Right ventricle myocardium inferior (tissue), 1 donor: ENCODE data around the gene CENPV. TPM values are rescaled to one million over a fixed set of nuclear protein-coding genes. Genes with fewer than 3 reads are reported as not detected.
"Not testable (repeated sequence)": the region's sequence is repeated elsewhere in the genome, so short reads cannot be mapped to it uniquely, and the experiment has no call there.

Source experiments
- ATAC-seq: fragments of 200-7000 bp; cut with Tn5 transposase; one replicate; pipeline ENCODE4 v1.9.1; 2020; ENCODE audit warnings: mild to moderate bottlenecking, moderate library complexity
- DNase-seq: peaks from one replicate; pipeline ENCODE4 v3.0.0; 2021; ENCODE audit errors: missing footprints
- intact Hi-C: fragments of 100-400 bp; cut with DNase I; formaldehyde crosslinking; loops from one replicate; pipeline ENCODE4 v1.11.0; 2022
- total RNA-seq: library from RNA; stranded (reverse); fragmentation: NEBNext Ultra II Directional; extraction: Animal tissue kit (Norgen Biotek cat#: 25700); gene quantifications from one replicate; pipeline ENCODE4 v1.2.1, GENCODE V29; 2021
- donor health status: DM: no; HTN: yes; CAD: no; lungs with severe emphysema.

CENPV gene
- total RNA-seq, 1 donor from 2014 or later = 12.8 TPM

DNA sequence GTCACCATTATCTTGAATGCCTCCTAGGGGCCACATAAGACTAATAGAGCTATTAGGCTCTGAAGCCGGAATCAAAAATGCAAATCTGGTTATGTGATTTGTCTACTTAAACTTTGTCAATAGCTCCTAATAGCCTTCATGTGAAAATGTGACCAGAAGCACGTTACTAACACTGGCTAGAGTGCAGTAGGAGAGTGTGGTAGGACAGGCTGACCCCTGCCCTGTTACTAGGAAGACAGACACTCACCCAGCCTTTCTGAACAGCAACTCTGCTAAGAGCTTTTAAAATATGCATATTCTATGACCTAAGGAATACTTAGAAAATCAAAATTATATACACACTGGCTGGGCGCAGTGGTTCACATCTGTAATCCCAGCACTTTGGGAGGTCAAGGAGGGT lies 26.3 kb downstream of the CENPV start:
- intact Hi-C loops = no loop called here
- DNase-seq (no peak), ATAC-seq (no peak)

DNA sequence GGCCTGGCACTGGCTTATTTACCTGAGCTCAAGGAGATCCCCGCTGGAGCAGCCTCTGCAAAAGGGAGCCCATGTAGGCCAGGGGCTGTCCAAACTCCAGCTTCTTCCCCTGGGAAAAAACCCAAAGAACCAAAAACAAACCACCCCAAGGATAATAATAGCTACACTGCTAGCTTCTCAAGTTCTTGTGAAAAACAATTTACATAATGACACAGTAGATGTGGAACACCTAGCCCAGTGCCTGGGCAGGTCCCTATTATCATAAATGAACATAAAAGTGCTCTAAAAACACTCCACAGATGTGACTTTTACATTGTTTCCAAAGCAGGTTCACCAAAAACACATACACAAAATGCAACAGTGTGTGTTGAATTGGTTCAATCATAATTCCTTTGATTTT lies 27.3 kb downstream of the CENPV start:
- no peak for ATAC-seq
- no peak for DNase-seq
- intact Hi-C loops = no loop called here

DNA sequence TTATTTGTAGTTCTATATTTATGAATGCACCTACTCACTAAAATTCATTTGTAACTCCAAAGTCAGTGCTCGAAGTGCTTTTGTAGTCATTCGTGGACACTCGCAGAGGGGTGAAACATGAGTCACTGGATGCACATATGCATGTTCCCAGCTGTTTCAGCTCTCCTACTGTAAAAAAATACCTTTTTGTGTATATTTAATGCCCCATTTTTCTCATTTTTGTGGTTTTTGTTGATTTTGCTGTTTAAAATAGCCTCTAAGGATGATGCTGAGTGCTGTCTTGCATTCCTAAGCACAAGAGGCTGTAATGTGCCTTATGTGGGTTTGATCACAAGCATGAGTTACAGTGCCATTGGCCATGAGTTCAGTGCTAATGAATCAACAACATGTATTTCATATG lies 30.6 kb downstream of the CENPV start:
- intact Hi-C loops = no loop called here
- ATAC-seq = no peak

DNA sequence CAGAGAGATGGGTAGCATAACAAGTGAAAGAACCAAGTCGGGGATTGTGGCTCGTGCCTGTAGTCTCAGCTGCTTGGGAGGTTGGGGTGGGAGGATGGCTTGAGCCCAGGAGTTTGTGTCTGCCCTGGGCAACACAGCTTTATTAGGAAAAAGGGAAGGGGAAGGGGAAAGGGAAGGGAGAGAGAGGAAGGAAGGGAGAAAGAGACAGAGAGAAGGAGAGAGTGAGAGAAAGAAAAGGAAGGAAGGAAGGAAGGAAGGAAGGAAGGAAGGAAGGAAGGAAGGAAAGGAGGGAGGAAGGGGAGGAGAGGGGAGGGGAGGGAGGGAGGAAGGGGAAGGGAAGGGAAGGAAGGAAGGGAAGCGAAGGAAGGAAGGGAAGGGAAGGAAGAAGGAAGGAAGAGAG lies 33.3 kb downstream of the CENPV start:
- DNase-seq = no peak
- intact Hi-C loops = no loop called here
- no peak for ATAC-seq

More for the DNA sequence above, 30.6 kb downstream of the CENPV start:
- no peak for DNase-seq

DNA sequence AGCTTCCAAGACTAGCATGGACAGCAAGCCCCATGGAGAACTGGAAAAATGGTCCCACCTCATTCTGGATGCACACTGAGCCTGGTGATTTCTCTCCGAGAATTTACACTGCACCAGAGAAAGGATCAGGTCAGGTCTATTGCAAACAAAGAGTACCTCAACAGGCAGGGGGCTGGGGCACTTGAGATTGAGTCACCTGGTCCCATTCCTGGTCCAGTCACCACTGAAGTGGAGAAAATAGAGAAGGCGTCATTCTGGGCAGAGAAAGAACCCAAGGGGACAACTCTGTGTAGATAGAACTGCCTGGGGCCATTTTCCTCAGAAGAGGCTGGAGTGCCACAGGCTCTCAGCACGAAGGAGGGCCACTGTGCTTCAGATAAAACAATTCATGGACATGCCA lies 38.4 kb downstream of the CENPV start:
- DNase-seq (no peak), ATAC-seq (no peak)
- intact Hi-C loops = no loop called here

DNA sequence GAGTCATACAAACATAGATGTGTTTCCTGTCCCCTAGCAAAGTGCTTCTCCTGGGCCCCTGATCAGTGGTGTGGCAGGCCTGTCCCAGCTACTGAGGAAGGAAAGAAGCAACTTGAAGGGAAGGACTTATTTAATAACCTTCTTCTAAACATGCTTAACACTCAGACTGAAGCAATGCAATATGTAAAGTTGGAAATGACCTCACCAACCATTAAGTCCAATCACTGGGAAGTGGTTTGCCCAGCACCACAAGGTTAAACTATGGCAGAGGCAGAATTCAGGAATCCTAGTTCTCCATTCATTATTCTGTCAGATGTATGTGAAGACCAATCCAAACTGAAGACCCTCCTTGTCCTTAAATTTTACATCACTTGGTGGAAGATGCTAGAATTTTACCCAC lies 39.1 kb downstream of the CENPV start:
- no peak for DNase-seq
- ATAC-seq = no peak
- intact Hi-C loops = no loop called here

DNA sequence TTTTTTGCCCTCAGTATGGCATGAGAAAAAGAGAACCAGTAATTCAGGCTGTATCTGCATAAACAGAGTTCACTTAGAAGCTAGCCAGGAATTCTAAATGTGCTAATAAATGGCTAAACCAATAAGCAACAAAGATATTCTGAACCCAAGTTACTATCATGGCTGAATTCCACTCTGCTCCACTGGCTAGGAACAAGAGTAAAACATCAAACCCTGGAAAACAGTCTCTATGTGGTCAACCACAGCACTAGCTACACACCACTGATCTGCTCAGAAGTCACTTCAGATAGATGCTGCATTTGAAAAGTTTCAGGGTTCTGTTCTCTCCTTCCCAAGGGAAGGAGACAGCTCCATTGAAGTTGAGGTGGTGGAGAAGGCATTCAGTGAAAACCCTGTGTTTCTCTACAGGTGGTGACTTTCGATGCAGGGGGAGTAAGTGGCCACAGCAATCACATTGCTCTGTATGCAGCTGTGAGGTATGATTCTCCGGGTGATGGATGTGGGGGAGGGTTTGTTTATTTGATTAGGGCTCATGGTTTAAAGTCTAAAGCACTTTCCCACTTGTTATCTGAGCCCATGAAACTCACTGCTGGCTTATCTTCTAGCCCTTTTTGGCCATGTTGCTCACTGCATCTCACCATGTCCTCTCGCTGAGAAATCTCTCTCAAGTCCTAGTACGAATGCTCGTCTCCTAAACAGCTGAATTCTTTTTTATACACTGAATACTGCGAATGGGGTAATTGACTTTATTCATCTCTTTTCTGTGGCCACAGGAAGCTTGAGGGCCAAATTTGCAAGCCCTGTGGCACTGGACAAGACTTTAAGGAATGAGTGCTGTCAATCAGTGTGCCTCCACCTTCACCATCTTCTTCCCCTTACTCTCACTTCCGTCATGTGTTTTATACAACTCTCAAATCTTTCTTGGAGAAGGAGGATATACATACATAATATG lies 39.9 kb downstream of the CENPV start:
- ATAC-seq = no peak
- no peak for DNase-seq
- intact Hi-C loops = no loop called here

DNA sequence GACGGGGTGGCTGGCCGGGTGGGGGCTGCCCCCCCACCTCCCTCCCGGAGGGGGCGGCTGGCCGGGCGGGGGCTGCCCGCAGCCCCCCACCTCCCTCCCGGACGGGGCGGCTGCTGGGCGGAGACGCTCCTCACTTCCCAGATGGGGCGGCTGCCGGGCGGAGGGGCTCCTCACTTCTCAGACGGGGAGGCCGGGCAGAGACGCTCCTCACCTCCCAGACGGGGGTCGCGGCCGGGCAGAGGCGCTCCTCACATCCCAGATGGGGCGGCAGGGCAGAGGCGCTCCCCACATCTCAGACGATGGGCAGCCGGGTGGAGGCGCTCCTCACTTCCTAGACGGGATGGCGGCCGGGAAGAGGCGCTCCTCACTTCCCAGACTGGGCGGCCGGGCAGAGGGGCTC lies 41.2 kb downstream of the CENPV start:
- intact Hi-C loops, DNase-seq, ATAC-seq: not testable (repeated sequence)

DNA sequence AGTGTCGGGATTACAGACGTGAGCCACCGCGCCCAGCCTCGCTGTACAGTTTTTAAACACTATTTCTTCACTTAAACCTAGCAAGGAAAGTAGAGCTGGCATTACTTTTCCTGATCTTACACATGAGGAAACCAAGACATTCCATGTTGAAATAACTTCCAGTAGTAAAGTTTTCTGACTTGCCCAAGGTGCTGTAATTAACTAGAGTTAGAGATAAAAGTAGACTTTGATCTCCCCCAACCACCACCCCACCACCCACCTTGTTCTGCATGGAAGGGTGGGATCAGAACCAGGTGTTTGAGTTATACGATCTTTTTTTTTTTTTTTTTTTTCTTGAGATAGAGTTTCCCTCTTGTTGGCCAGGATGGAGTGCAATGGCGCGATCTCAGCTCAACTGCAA lies 47.1 kb downstream of the CENPV start:
- no peak for DNase-seq
- intact Hi-C loops = no loop called here
- no peak for ATAC-seq

DNA sequence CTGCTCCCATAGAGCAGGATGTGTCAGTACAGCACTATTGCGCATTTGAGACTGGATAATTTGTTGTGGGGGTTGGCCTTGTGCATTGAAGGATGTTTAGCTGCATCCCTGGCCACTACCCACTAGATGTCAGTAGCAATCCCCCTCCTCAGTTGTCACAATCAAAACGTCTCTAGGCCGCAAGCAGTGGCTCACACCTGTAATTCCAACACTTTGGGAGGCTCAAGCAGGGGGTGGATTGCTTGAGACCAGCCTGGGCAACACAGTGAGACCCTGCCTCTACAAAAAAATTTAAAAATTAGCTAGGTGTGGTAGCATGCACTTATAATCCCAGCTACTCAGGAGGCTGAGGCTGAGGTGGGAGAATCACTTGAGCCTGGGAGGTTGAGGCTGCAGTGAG lies 48.4 kb downstream of the CENPV start:
- intact Hi-C loops = no loop called here
- ATAC-seq = no peak
- no peak for DNase-seq

DNA sequence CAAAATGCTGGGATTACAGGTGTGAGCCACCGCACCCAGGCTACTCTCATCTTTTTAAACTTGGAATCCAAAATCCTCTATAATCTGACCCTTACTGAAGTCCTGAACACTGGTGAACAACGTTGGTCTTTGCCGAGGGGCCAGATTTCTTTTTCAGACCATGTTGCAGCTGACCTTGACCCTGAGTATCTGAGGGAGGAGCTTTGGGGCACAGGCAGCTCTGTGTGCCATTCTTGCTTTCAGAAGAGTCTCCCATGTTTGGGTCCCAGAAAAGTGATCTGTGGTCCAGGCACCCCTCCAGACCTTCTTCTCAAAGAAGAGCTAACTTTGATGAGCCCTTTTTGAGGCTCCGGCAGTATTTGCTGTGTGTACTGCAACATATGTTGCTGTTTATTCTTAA lies 50.4 kb downstream of the CENPV start:
- no peak for DNase-seq
- intact Hi-C loops = no loop called here
- ATAC-seq = no peak

DNA sequence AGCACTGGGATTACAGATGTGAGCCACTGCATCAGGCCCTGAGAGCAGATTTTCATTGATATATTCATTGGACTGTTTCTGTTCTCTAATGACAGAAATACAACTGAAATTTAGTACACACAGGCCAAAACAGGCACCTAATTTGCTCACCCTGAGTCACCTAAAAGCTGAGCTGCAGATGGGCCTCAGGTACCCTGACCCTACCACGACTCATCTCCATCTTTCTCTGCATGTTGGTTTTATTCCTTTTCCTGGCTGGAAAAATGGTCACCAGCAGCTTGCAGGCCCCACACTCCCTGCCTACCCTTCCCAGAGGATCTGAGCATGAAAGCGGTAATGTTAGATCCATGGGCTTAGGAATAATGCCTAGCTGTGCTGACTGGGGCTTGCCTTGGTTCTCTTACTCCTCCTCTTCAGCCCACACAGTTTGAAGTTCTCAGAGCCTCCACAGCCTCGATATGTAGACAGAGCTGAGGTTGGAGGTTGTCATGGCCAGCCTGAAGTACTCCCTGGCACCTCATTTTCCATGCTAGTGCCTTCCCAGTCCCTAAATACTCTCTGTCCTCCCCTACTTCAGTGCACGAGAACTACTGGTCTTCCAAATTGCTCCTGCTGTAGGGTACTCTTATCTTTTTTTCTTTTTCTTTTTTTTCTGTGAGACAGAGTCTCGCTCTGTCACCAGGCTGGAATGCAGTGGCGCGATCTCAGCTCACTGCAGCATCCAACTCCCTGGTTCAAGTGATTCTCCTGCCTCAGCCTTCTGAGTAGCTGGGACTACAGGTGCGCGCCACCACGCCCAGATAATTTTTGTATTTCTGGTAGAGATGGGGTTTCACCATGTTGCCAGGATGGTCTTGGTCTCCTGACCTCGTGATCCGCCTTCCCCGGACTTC lies 51.1 kb downstream of the CENPV start:
- ATAC-seq (no peak), DNase-seq (no peak)
- intact Hi-C loops = no loop called here

DNA sequence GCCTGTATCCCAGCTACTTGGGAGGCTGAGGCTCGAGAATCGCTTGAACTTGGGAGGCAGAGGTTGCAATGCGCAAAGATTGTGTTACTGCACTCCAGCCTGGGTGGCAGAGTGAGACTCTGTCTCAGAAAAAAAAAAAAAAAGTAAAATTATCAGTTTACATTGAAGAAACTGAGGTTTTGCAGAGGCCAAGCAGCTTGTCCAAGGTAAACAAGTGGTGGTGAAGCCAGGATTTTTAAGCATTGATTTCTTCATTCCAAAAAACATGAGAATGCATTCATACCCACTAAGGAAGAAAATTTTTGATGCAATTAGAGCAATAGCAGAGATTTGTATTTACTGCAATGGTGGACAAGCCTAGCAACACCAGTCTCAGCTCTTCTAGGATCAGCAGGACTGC lies 52.7 kb downstream of the CENPV start:
- intact Hi-C loops = no loop called here
- no peak for ATAC-seq
- DNase-seq = no peak

DNA sequence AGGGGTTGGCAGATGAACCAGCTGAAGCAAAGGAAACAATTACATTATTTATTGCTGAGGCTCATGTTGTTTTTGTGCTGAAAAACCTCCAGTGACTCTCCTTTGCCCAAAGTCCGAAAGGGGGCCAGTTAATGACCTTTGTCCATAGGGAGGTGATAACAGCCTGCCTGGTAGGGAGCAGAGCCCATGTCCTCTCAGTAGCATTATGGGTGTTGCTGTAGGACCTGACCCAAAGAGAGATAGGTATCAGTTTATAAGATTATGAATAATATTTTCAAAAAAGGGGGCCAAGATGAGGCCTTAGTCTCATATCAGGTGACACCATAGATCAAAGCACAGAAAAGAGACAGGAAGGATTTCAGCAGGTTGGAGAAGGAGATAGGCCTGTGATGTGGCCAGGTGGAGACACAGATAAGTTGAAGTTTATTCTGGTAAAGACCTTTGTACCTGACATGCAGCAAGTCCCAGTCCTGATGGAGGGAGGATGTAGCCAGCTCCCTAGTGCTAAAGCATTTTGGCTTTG lies 55.1 kb downstream of the CENPV start:
- DNase-seq (no peak), ATAC-seq (no peak)
- intact Hi-C loops = no loop called here

DNA sequence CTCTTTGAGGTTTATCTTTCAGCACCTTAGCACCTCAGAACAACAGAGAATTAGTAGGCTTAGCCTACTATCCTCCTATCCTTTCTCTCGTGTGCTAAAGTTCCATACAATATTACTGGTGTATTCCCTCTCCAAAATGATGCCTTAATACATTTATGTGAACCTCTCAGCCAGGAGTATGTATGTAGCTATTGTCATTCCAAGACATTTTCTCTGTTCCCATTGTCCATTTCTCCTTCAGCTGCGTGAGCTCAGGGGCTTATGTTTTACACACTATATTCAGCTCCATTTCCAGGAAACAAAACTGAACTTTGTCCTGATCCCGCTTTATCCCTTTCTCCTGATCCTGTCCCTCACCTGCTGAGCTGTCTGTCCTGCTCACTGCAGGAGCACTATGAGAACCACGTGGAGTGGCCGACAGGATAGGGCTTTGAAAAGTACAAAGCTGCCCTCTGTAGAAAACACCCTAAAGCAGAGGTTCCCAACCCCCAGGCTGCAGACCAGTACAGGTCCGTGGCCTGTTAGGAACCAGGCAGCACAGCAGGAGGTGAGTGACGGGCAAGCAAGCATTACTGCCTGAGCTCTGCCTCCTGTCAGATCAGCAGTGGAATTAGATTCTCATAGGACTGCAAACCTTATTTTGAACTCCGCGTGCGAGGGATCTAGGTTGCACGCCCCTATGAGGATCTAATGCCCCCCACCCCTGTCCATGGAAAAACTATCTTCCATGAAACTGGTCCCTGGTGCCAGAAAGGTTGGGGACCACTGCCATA lies 55.7 kb downstream of the CENPV start:
- ATAC-seq (no peak), DNase-seq (no peak)
- intact Hi-C loops = no loop called here

DNA sequence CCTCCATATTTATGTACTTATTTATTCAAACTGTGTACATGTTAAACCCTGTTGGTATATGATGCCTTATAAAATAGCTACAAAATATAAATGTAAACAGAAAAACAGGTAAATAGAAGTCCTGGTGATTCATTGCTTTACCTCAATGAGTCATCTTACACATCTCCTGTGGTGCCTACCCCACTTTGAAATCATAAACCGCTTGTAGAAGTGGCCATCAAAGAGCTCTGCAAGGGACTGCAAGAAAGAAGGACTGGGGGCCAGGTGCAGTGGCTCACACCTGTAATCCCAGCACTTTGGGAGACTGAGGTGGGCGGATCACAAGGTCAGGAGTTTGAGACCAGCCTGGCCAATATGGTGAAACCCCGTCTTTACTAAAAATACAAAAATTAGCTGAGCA lies 57.2 kb downstream of the CENPV start:
- intact Hi-C loops, ATAC-seq, DNase-seq: not testable (repeated sequence)

DNA sequence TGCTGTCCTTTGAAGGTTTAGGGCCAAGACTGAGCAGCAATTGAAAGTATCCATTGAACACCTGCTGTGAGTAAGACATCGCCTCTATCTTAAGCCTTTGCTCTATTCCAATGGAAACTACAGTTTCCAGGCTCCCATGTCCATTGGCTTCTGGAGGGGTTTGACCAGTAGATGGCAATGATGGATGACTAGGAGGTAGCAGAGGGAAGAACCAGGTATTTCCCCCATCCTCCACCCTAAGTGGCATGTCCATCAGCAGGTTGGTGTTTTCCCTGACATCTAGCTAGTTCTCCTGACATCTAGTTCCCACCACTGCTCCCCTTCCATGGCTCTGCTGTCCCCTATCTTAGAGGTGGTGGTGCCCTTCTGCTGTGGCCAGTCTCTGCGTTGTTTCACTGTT lies 58.7 kb downstream of the CENPV start:
- intact Hi-C loops = no loop called here
- no peak for DNase-seq
- no peak for ATAC-seq

DNA sequence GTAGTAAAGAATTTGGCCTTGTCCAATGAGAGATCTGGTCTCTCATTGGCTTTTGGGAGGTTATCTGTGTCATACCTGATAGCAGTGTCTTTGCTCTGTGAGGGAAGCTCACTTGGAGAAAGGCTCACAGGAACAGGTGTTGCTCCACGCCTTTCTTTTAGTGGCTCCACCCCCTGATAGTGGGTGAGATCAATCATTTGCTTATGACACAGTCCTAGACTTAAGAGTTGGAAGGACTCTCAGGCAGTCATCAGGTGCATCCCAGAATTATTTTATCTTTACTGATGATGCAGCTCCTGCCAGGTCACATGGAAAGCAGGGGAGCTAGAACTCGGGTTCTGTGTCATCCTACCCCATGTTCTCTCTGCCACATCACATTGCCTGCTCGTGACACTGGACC lies 59.3 kb downstream of the CENPV start:
- no peak for ATAC-seq
- intact Hi-C loops = no loop called here
- no peak for DNase-seq
